ENCODE data around the gene MGAT3.
A peak's percentile ranks its signal among the peaks of the same experiment; 100 is the strongest.

MGAT3 gene

GRCh38 chr22:39496131-39496838 lies 39.5 kb downstream of the MGAT3 start:
- H3K4me3 ChIP-seq (ENCODE audit: low read depth, low read length): no peak overlapping the region
- no peak overlapping the region for H3K27ac ChIP-seq (ENCODE audit: extremely low read depth, low read depth, low read length)
- ChIA-PET CTCF (interaction anchor here (0.5 to 10.7 kb wide), 41 partner anchors 9 to 992 kb away, joined by 3 to 380 read pairs (median 4); partner anchors contain the start of genes RPS19BP1 and TAB1), POLR2A (interaction anchor here (0.8 to 2.0 kb wide), 8 partner anchors 20 to 176 kb away, joined by 3 to 20 read pairs (median 9); partner anchors contain the start of genes ATF4 and RPL3)
- peaks cover 4% of the 10 kb centered on the region for H3K4me1 ChIP-seq (ENCODE audit: control insufficient read depth, insufficient read depth, low read length)
- H3K36me3 ChIP-seq (ENCODE audit: control insufficient read depth in 2 of 2, insufficient read depth in 1 of 2, low read length in 2 of 2): no peaks in the 10 kb centered on the region
- H3K9me3 ChIP-seq (ENCODE audit: control insufficient read depth, insufficient read depth, low read depth, low read length): no peaks in the 10 kb centered on the region
- TF ChIP-seq ZFP3 (tag by site-specific recombination; IDR thresholded peaks at IDR 0.05; ENCODE audit: low read depth): no peak
- TF ChIP-seq ZNF214 (tag by site-specific recombination; IDR thresholded peaks at IDR 0.05; ENCODE audit: borderline replicate concordance): no peak
- no peak for TF ChIP-seq ZNF157 (tag by site-specific recombination; IDR thresholded peaks at IDR 0.05)
- no peak for TF ChIP-seq SP2 (tag by site-specific recombination; IDR thresholded peaks at IDR 0.05)
- TF ChIP-seq ZBTB6 (tag by site-specific recombination; IDR thresholded peaks at IDR 0.05): no peak
- no peak for TF ChIP-seq ZFP37 (tag by site-specific recombination; IDR thresholded peaks at IDR 0.05)
- no peak for TF ChIP-seq ZSCAN4 (tag by site-specific recombination; IDR thresholded peaks at IDR 0.05)
- TF ChIP-seq ZBTB20 (tag by site-specific recombination; IDR thresholded peaks at IDR 0.05): no peak
- no peak for TF ChIP-seq ZNF777 (tag by site-specific recombination; IDR thresholded peaks at IDR 0.05; ENCODE audit: borderline replicate concordance)
- no peak for TF ChIP-seq INSM2 (tag by site-specific recombination; IDR thresholded peaks at IDR 0.05)
- TF ChIP-seq ZNF26 (tag by site-specific recombination; IDR thresholded peaks at IDR 0.05): no peak
- no peak for TF ChIP-seq ZNF514 (tag by site-specific recombination; IDR thresholded peaks at IDR 0.05)
- peak; percentile 69 for TF ChIP-seq CTCF (tag by site-specific recombination; IDR thresholded peaks at IDR 0.05)
- TF ChIP-seq ZNF423 (tag by site-specific recombination; IDR thresholded peaks at IDR 0.05): no peak
- no peak for TF ChIP-seq ZNF416 (tag by site-specific recombination; IDR thresholded peaks at IDR 0.05)
- no peak for TF ChIP-seq ZNF501 (tag by site-specific recombination; IDR thresholded peaks at IDR 0.05)
- TF ChIP-seq, protein P1, sequence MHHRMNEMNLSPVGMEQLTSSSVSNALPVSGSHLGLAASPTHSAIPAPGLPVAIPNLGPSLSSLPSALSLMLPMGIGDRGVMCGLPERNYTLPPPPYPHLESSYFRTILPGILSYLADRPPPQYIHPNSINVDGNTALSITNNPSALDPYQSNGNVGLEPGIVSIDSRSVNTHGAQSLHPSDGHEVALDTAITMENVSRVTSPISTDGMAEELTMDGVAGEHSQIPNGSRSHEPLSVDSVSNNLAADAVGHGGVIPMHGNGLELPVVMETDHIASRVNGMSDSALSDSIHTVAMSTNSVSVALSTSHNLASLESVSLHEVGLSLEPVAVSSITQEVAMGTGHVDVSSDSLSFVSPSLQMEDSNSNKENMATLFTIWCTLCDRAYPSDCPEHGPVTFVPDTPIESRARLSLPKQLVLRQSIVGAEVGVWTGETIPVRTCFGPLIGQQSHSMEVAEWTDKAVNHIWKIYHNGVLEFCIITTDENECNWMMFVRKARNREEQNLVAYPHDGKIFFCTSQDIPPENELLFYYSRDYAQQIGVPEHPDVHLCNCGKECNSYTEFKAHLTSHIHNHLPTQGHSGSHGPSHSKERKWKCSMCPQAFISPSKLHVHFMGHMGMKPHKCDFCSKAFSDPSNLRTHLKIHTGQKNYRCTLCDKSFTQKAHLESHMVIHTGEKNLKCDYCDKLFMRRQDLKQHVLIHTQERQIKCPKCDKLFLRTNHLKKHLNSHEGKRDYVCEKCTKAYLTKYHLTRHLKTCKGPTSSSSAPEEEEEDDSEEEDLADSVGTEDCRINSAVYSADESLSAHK (tag by site-specific recombination; IDR thresholded peaks at IDR 0.05): no peak
- TF ChIP-seq YY2 (tag by site-specific recombination; IDR thresholded peaks at IDR 0.05): no peak
- TF ChIP-seq ZNF654 (tag by site-specific recombination; IDR thresholded peaks at IDR 0.05; ENCODE audit: low read depth): no peak
- no peak for TF ChIP-seq ZNF645 (tag by site-specific recombination; IDR thresholded peaks at IDR 0.05)
- TF ChIP-seq ZSCAN16 (tag by site-specific recombination; IDR thresholded peaks at IDR 0.05): no peak
- TF ChIP-seq ZBTB1 (tag by site-specific recombination; IDR thresholded peaks at IDR 0.05): no peak
- TF ChIP-seq, protein P2, sequence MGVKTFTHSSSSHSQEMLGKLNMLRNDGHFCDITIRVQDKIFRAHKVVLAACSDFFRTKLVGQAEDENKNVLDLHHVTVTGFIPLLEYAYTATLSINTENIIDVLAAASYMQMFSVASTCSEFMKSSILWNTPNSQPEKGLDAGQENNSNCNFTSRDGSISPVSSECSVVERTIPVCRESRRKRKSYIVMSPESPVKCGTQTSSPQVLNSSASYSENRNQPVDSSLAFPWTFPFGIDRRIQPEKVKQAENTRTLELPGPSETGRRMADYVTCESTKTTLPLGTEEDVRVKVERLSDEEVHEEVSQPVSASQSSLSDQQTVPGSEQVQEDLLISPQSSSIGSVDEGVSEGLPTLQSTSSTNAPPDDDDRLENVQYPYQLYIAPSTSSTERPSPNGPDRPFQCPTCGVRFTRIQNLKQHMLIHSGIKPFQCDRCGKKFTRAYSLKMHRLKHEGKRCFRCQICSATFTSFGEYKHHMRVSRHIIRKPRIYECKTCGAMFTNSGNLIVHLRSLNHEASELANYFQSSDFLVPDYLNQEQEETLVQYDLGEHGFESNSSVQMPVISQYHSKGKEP (tag by site-specific recombination; IDR thresholded peaks at IDR 0.05): no peak
- TF ChIP-seq GFI1B (tag by site-specific recombination; IDR thresholded peaks at IDR 0.05): no peak
- no peak for TF ChIP-seq ZNF2 (tag by site-specific recombination; IDR thresholded peaks at IDR 0.05)
